ENCODE measurements around the gene SMARCA5.

DNA sequence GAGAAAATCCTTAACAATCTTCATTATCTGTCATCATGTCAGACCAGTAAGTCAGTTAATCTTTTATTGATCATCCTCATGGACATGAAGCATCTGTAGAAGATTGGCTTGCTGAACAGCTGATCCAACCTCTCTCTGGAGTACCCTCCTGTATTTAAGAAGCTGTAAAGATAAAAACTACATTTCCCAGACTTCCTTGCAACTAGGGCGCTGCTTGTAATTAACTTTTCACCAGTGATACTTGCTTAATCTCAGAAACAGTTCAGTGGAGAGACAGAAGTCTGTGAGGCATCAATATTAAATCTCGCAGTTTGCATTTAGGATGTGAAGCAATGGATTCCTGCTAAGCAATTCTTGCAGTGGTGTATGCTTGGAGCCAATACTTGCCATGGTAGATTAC lies 36.0 kb upstream of the SMARCA5 start:
- TF ChIP-seq TARDBP (IDR thresholded peaks at IDR 0.05; ENCODE audit: borderline replicate concordance) = no peak
- TF ChIP-seq ZNF384 (IDR thresholded peaks at IDR 0.05; ENCODE audit: borderline replicate concordance, low read depth, low read length) = no peak
- TF ChIP-seq POLR2A (IDR thresholded peaks at IDR 0.05; ENCODE audit: low read depth, low read length) = no peak
- TF ChIP-seq, protein P1, sequence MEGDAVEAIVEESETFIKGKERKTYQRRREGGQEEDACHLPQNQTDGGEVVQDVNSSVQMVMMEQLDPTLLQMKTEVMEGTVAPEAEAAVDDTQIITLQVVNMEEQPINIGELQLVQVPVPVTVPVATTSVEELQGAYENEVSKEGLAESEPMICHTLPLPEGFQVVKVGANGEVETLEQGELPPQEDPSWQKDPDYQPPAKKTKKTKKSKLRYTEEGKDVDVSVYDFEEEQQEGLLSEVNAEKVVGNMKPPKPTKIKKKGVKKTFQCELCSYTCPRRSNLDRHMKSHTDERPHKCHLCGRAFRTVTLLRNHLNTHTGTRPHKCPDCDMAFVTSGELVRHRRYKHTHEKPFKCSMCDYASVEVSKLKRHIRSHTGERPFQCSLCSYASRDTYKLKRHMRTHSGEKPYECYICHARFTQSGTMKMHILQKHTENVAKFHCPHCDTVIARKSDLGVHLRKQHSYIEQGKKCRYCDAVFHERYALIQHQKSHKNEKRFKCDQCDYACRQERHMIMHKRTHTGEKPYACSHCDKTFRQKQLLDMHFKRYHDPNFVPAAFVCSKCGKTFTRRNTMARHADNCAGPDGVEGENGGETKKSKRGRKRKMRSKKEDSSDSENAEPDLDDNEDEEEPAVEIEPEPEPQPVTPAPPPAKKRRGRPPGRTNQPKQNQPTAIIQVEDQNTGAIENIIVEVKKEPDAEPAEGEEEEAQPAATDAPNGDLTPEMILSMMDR (IDR thresholded peaks at IDR 0.05 in 2 of 3, conservative IDR thresholded peaks at IDR 0.05 in 1 of 3; ENCODE audit: control insufficient read depth in 2 of 3, extremely low read depth in 1 of 3, insufficient read depth in 1 of 3, low read depth in 3 of 3, low read length in 3 of 3) = no peak
- TF ChIP-seq, protein P2, sequence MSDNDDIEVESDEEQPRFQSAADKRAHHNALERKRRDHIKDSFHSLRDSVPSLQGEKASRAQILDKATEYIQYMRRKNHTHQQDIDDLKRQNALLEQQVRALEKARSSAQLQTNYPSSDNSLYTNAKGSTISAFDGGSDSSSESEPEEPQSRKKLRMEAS (IDR thresholded peaks at IDR 0.05; ENCODE audit: low read depth, low read length) = no peak
